Glomerular visceral epithelial cell (primary cell): Measurements from ENCODE around the gene GRK4.

Experiments
- DNase-seq: peaks from one replicate; pipeline ENCODE4 v3.0.0-alpha.2; 2016; ENCODE audit errors: extremely low spot score

Gene GRK4

GRCh38 chr4:3011456-3012220 is 48.3 kb downstream of the GRK4 start:
- DNase-seq = no peak

GRCh38 chr4:3013323-3013722 is 50.0 kb downstream of the GRK4 start:
- DNase-seq = no peak

GRCh38 chr4:3013839-3014350 is 50.5 kb downstream of the GRK4 start:
- no peak for DNase-seq

- DNase-seq = peak; percentile 17
These were observed 53.6 kb downstream of the GRK4 start for GRCh38 chr4:3016961-3017360.

GRCh38 chr4:3017504-3017903 is 54.1 kb downstream of the GRK4 start:
- DNase-seq = peak; percentile 45

GRCh38 chr4:3019145-3019846 is 55.9 kb downstream of the GRK4 start:
- DNase-seq = no peak

- no peak for DNase-seq
These were observed 57.8 kb downstream of the GRK4 start for GRCh38 chr4:3021127-3021526.

GRCh38 chr4:3021627-3022026 is 58.3 kb downstream of the GRK4 start:
- DNase-seq = no peak

- no peak for DNase-seq
These were observed 58.7 kb downstream of the GRK4 start for GRCh38 chr4:3022112-3022511.

GRCh38 chr4:3022651-3023050 is 59.3 kb downstream of the GRK4 start:
- DNase-seq = no peak

- DNase-seq = no peak
These were observed 62.5 kb downstream of the GRK4 start for GRCh38 chr4:3025881-3026280.

- DNase-seq = no peak
These were observed 63.2 kb downstream of the GRK4 start for GRCh38 chr4:3026540-3026939.

- DNase-seq = no peak
These were observed 66.1 kb downstream of the GRK4 start for GRCh38 chr4:3029464-3029863.

GRCh38 chr4:3030566-3031356 is 67.4 kb downstream of the GRK4 start:
- DNase-seq = no peak

- DNase-seq = peak; percentile 25
These were observed 68.1 kb downstream of the GRK4 start for GRCh38 chr4:3031357-3032082.

- no peak for DNase-seq
These were observed 70.9 kb downstream of the GRK4 start for GRCh38 chr4:3034231-3034630.

- no peak for DNase-seq
These were observed 71.9 kb downstream of the GRK4 start for GRCh38 chr4:3035249-3035648.

GRCh38 chr4:3035674-3036073 is 72.3 kb downstream of the GRK4 start:
- no peak for DNase-seq

- no peak for DNase-seq
These were observed 73.0 kb downstream of the GRK4 start for GRCh38 chr4:3036131-3036952.

GRCh38 chr4:3037957-3038461 is 74.6 kb downstream of the GRK4 start:
- DNase-seq = no peak
